ENCODE results near the gene EIF4G3. TPM values are rescaled to one million over a fixed set of nuclear protein-coding genes. Genes with fewer than 3 reads are reported as not detected.
A peak's percentile ranks its signal among the peaks of the same experiment; 100 is the strongest.

EIF4G3 gene
- total and polyA plus RNA-seq, 12 donors, result 13.3 to 50.2 (median 36.1) TPM

GRCh38 chr1:21129407-21129806, 47.3 kb downstream of the EIF4G3 start:
- WGBS, 2 donors, result 44 to 46% methylated on average over 2 of the region's 2 CpGs
- H3K4me1 ChIP-seq, result peaks cover 0 to 9% (median 0%) of the 10 kb centered on the region in 9 donors
- no peaks in the 10 kb centered on the region for H3K9me3 ChIP-seq
- peaks cover 0 to 41% (median 3%) of the 10 kb centered on the region in 9 donors for H3K36me3 ChIP-seq
- no peak for DNase-seq
- H3K27me3 ChIP-seq, result no peaks in the 10 kb centered on the region
- intact Hi-C loops (cut with DNase I), result no loop called here
- ATAC-seq, result no peak
- H3K4me3 ChIP-seq, result no peak overlapping the region
- no peak for TF ChIP-seq CTCF (IDR thresholded peaks at IDR 0.05)
- no peak overlapping the region for H3K27ac ChIP-seq

GRCh38 chr1:21126324-21126723, 50.4 kb downstream of the EIF4G3 start:
- no peak for TF ChIP-seq CTCF (IDR thresholded peaks at IDR 0.05)
- intact Hi-C loops (cut with DNase I), result no loop called here
- no peak overlapping the region for H3K4me3 ChIP-seq

GRCh38 chr1:21124846-21125245, 51.9 kb downstream of the EIF4G3 start:
- no peak overlapping the region for H3K4me3 ChIP-seq
- no peak for TF ChIP-seq CTCF (IDR thresholded peaks at IDR 0.05)
- H3K27me3 ChIP-seq, result no peaks in the 10 kb centered on the region
- H3K4me1 ChIP-seq, result peaks cover 0 to 22% (median 0%) of the 10 kb centered on the region in 9 donors
- ATAC-seq (no peak), DNase-seq (no peak)
- no peaks in the 10 kb centered on the region for H3K9me3 ChIP-seq
- H3K27ac ChIP-seq, result no peak overlapping the region
- peaks cover 0 to 45% (median 3%) of the 10 kb centered on the region in 9 donors for H3K36me3 ChIP-seq
- intact Hi-C loops (cut with DNase I), result no loop called here
- WGBS, 2 donors, result 97 to 98% methylated on average over 1 of the region's 1 CpG

More at GRCh38 chr1:21126324-21126723, 50.4 kb downstream of the EIF4G3 start:
- ATAC-seq (no peak), DNase-seq (no peak)
- Histone ChIP-seq H3K4me1 (peaks cover 0 to 22% (median 0%) of the 10 kb centered on the region in 9 donors), H3K9me3 (no peaks in the 10 kb centered on the region), H3K36me3 (peaks cover 0 to 45% (median 3%) of the 10 kb centered on the region in 9 donors), H3K27ac (no peak overlapping the region), H3K27me3 (no peaks in the 10 kb centered on the region)
- WGBS, 2 donors, result 92 to 94% methylated on average over 4 of the region's 4 CpGs

GRCh38 chr1:21123287-21123948, 53.3 kb downstream of the EIF4G3 start:
- H3K27ac ChIP-seq, result peak overlapping the region in 1 of 10 donors; percentile 7
- H3K9me3 ChIP-seq, result no peaks in the 10 kb centered on the region
- intact Hi-C loops (cut with DNase I), result no loop called here
- peaks cover 0 to 22% (median 0%) of the 10 kb centered on the region in 9 donors for H3K4me1 ChIP-seq
- no peaks in the 10 kb centered on the region for H3K27me3 ChIP-seq
- 87 to 93% methylated on average over 6 of the region's 6 CpGs for WGBS, 2 donors
- H3K36me3 ChIP-seq, result peaks cover 0 to 42% (median 3%) of the 10 kb centered on the region in 9 donors
- no peak for DNase-seq
- no peak for TF ChIP-seq CTCF (IDR thresholded peaks at IDR 0.05)
- no peak for ATAC-seq
- no peak overlapping the region for H3K4me3 ChIP-seq
